Right lobe of liver (tissue), 4 donors: ENCODE measurements around the gene INTS7.

Experiments used
- CTCF ChIP-seq, 4 donors: fragments of 200-600 bp in 3 of 4; fragments of 450-650 bp in 1 of 4; IDR thresholded peaks; one replicate each; pipeline versions ENCODE4 v1.5.1 to v1.8.0; 2016 to 2022; ENCODE audit warnings: antibody characterized with exemption in 4 of 4, mild to moderate bottlenecking in 2 of 4
- POLR2A ChIP-seq: fragments of 450-650 bp; IDR thresholded peaks from one replicate; pipeline ENCODE4 v1.6.1; 2017; ENCODE audit warnings: antibody characterized with exemption, mild to moderate bottlenecking
- donor health status: DM: no; HTN: no; CAD: no.
- donor health status: DM: no; HTN: no; CAD: no.
- donor health status: DM: no; HTN: yes; CAD: no.

GRCh38 chr1:211948377-211948776, 87.0 kb downstream of the INTS7 start:
- TF ChIP-seq POLR2A (no peak), CTCF (IDR thresholded peaks at IDR 0.05) (no peak)
